GM10266 (cell line): Measurements from ENCODE around the gene ANO3.

ENCODE experiments used
- DNase-seq: peaks from one replicate; pipeline ENCODE4 v3.0.0; 2012; ENCODE audit errors: extremely low spot score
- CTCF ChIP-seq: IDR thresholded peaks from 2 replicates; pipeline ENCODE4 v1.5.1; 2012; ENCODE audit warnings: mild to moderate bottlenecking, low read depth; ENCODE audit not compliant: control insufficient read depth, insufficient read depth; ENCODE audit errors: missing control alignments

Gene ANO3

DNA sequence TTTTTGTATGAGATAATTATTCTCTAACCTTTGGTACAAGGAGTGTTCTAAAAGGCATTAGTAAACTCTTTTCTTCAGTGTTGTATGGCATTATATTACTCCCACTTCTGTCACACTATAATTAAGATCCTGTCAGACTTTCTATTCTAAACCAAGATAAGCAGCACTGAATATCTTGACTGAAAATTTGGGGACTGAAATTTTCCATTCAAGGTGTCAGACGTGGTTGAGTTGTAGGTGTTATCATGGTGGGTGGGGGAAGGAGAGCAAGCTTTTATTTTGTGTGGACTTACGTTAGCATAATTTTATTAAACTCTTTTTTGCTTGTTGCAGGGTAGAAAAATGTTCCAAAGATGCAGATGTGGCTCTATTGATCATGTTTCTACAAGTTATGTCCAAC, 217.2 kb downstream of the ANO3 start:
- no peak for DNase-seq
- TF ChIP-seq CTCF = no peak

GRCh38 chr11:26550022-26550421, 218.1 kb downstream of the ANO3 start:
- no peak for DNase-seq
- TF ChIP-seq CTCF = no peak

- no peak for DNase-seq
Observed at GRCh38 chr11:26551186-26551801, 219.4 kb downstream of the ANO3 start.

DNA sequence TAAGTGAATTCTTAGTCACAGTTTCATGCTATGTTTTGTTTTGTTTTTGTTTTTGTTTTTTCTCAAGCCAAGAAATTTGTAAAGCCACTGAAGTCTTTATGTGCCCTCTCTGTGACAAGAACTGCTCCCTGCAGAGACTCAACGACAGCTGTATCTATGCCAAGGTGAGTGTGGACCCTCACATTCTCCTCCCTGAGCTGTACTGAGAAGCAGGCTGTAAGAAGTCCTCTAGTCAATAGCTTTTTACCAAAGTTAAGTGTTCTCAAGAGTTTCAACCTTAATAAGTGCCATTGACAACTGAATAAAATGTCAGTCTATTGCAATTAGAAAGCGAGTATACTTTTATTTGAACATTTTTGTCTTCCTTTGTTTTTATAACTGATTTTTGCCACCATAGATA, 221.3 kb downstream of the ANO3 start:
- no peak for TF ChIP-seq CTCF
- no peak for DNase-seq

More at GRCh38 chr11:26551186-26551801, 219.4 kb downstream of the ANO3 start:
- TF ChIP-seq CTCF = peak; percentile 11

GRCh38 chr11:26554455-26554854, 222.5 kb downstream of the ANO3 start:
- no peak for DNase-seq

DNA sequence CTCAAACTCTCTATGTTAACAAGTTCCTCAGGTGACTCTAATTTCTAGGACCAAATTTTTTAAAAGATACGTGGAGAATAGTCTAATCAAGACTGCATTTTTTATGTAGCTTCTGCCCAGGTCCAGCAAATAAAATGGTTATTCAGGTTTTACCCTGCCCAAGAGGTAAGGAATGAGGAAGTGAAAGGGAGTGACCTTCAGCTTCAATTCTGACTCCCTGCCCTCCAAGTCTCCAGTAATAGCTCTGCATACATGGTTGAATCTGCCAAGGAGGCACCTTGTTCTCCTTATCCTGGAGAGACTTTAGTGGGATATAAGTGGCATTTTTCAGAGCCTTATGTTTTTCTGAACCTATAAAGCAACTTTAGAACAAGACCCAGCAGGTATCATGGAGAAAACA, 224.7 kb downstream of the ANO3 start:
- DNase-seq = no peak
- no peak for TF ChIP-seq CTCF

More at GRCh38 chr11:26554455-26554854, 222.5 kb downstream of the ANO3 start:
- no peak for TF ChIP-seq CTCF

- TF ChIP-seq CTCF = no peak
- no peak for DNase-seq
Observed at GRCh38 chr11:26557666-26558065, 225.7 kb downstream of the ANO3 start.
